ENCODE results near the gene PPIF. TPM values are rescaled to one million over a fixed set of nuclear protein-coding genes. Genes with fewer than 3 reads are reported as not detected.

The PPIF gene
- total and polyA plus RNA-seq, 2 of the 13 experiments (the other 11 are each of a cell fraction or from before 2014, with no cell fraction given), result 147 to 157 TPM

GRCh38 chr10:79380125-79380945 is 33.1 kb downstream of the PPIF start (continued):
- TF ChIP-seq ARHGAP35 (CRISPR knock-in tag; IDR thresholded peaks at IDR 0.05; ENCODE audit: borderline replicate concordance) (no peak), ELF4 (CRISPR knock-in tag; IDR thresholded peaks at IDR 0.05; ENCODE audit: borderline replicate concordance) (0 out of 2 replicates have a peak, but pooled peaks have one; percentile 47), ZNF234 (CRISPR knock-in tag; conservative IDR thresholded peaks at IDR 0.05) (no peak), ZNF354B (CRISPR knock-in tag; IDR thresholded peaks at IDR 0.05) (no peak), ZKSCAN5 (CRISPR knock-in tag; IDR thresholded peaks at IDR 0.05) (0 out of 2 replicates have a peak, but pooled peaks have one; percentile 26), ZSCAN29 (CRISPR knock-in tag; conservative IDR thresholded peaks at IDR 0.05) (peak; percentile 79; the same call in 1 of the 2 replicates), ZNF562 (CRISPR knock-in tag; IDR thresholded peaks at IDR 0.05; ENCODE audit: borderline replicate concordance) (no peak), MLX (CRISPR knock-in tag; IDR thresholded peaks at IDR 0.05) (peak; percentile 78), MYC (CRISPR knock-in tag; IDR thresholded peaks at IDR 0.05; ENCODE audit: borderline replicate concordance) (no peak), KLF12 (CRISPR knock-in tag; IDR thresholded peaks at IDR 0.05; ENCODE audit: borderline replicate concordance) (no peak), KLF13 (CRISPR knock-in tag; IDR thresholded peaks at IDR 0.05) (no peak), ZBTB14 (CRISPR knock-in tag; IDR thresholded peaks at IDR 0.05) (no peak), MED1 (CRISPR knock-in tag; IDR thresholded peaks at IDR 0.05) (peak; percentile 96), NFE2L1 (CRISPR knock-in tag; IDR thresholded peaks at IDR 0.05; ENCODE audit: borderline replicate concordance) (no peak), AKAP8 (CRISPR knock-in tag; IDR thresholded peaks at IDR 0.05) (no peak), CAMTA2 (CRISPR knock-in tag; IDR thresholded peaks at IDR 0.05; ENCODE audit: borderline replicate concordance) (no peak), ZSCAN20 (CRISPR knock-in tag; IDR thresholded peaks at IDR 0.05; ENCODE audit: borderline replicate concordance) (no peak), PRMT3 (CRISPR knock-in tag; IDR thresholded peaks at IDR 0.05; ENCODE audit: borderline replicate concordance, low read depth) (no peak), ZIK1 (CRISPR knock-in tag; IDR thresholded peaks at IDR 0.05; ENCODE audit: borderline replicate concordance, low read depth) (no peak), PAF1 (CRISPR knock-in tag; IDR thresholded peaks at IDR 0.05) (no peak), PHF20 (CRISPR knock-in tag; IDR thresholded peaks at IDR 0.05) (no peak), ATF7 (IDR thresholded peaks at IDR 0.05) (no peak), ATF7 (CRISPR knock-in tag; IDR thresholded peaks at IDR 0.05) (peak; percentile 76; the same call in 1 of the 2 replicates), CENPX (CRISPR knock-in tag; IDR thresholded peaks at IDR 0.05) (no peak)
- TF ChIP-seq, protein P1, sequence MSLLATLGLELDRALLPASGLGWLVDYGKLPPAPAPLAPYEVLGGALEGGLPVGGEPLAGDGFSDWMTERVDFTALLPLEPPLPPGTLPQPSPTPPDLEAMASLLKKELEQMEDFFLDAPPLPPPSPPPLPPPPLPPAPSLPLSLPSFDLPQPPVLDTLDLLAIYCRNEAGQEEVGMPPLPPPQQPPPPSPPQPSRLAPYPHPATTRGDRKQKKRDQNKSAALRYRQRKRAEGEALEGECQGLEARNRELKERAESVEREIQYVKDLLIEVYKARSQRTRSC (CRISPR knock-in tag; IDR thresholded peaks at IDR 0.05; ENCODE audit: low read depth), result no peak
- TF ChIP-seq, protein P2, sequence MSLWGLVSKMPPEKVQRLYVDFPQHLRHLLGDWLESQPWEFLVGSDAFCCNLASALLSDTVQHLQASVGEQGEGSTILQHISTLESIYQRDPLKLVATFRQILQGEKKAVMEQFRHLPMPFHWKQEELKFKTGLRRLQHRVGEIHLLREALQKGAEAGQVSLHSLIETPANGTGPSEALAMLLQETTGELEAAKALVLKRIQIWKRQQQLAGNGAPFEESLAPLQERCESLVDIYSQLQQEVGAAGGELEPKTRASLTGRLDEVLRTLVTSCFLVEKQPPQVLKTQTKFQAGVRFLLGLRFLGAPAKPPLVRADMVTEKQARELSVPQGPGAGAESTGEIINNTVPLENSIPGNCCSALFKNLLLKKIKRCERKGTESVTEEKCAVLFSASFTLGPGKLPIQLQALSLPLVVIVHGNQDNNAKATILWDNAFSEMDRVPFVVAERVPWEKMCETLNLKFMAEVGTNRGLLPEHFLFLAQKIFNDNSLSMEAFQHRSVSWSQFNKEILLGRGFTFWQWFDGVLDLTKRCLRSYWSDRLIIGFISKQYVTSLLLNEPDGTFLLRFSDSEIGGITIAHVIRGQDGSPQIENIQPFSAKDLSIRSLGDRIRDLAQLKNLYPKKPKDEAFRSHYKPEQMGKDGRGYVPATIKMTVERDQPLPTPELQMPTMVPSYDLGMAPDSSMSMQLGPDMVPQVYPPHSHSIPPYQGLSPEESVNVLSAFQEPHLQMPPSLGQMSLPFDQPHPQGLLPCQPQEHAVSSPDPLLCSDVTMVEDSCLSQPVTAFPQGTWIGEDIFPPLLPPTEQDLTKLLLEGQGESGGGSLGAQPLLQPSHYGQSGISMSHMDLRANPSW (CRISPR knock-in tag; IDR thresholded peaks at IDR 0.05; ENCODE audit: borderline replicate concordance), result peak; percentile 75; the same call in 1 of the 2 replicates

Measured in HepG2 (cell line).